ENCODE results near the gene NOL9. TPM values are rescaled to one million over a fixed set of nuclear protein-coding genes. Genes with fewer than 3 reads are reported as not detected.

Gene NOL9
- total RNA-seq, 2 experiments from 2014 or later: 52.3 to 54.1 TPM

GRCh38 chr1:6599141-6599975 lies 45.0 kb upstream of the NOL9 start:
- H3K4me3 Mint-ChIP-seq: peak overlapping the region; percentile 100
- no peaks in the 10 kb centered on the region for H3K27me3 Mint-ChIP-seq
- Histone ChIP-seq H3K9me3 (ENCODE audit: control insufficient read depth in 1 of 2, insufficient read depth in 1 of 2, low read length in 2 of 2) (no peaks in the 10 kb centered on the region), H3K27me3 (ENCODE audit: control insufficient read depth in 1 of 2, insufficient read depth in 2 of 2, low read length in 2 of 2) (no peaks in the 10 kb centered on the region), H3K4me3 (ENCODE audit: low read length) (peak overlapping the region; percentile 95), H3K4me1 (ENCODE audit: insufficient read depth, low read length) (peaks cover 74% of the 10 kb centered on the region), H3K36me3 (ENCODE audit: insufficient read depth, low read length) (peaks cover 45% of the 10 kb centered on the region), H3K27ac (ENCODE audit: low read depth in 1 of 2, low read length in 2 of 2) (peak overlapping the region in 1 of 2 donors; percentile 56)
- CTCF ChIA-PET: interaction anchor here (1.1 to 5.3 kb wide), 4 partner anchors 17 to 102 kb away, joined by 3 to 22 read pairs (median 4); partner anchors contain the start of genes DNAJC11, NOL9, TAS1R1 and ZBTB48
- H3K9me3 Mint-ChIP-seq: no peaks in the 10 kb centered on the region
- TF ChIP-seq, protein P1, sequence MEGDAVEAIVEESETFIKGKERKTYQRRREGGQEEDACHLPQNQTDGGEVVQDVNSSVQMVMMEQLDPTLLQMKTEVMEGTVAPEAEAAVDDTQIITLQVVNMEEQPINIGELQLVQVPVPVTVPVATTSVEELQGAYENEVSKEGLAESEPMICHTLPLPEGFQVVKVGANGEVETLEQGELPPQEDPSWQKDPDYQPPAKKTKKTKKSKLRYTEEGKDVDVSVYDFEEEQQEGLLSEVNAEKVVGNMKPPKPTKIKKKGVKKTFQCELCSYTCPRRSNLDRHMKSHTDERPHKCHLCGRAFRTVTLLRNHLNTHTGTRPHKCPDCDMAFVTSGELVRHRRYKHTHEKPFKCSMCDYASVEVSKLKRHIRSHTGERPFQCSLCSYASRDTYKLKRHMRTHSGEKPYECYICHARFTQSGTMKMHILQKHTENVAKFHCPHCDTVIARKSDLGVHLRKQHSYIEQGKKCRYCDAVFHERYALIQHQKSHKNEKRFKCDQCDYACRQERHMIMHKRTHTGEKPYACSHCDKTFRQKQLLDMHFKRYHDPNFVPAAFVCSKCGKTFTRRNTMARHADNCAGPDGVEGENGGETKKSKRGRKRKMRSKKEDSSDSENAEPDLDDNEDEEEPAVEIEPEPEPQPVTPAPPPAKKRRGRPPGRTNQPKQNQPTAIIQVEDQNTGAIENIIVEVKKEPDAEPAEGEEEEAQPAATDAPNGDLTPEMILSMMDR (IDR thresholded peaks at IDR 0.05): no peak
- POLR2A ChIA-PET: interaction anchor here (0.7 to 6.3 kb wide), 12 partner anchors 8 to 102 kb away, joined by 3 to 139 read pairs (median 10); partner anchors contain the start of genes DNAJC11, NOL9, PHF13 and TAS1R1
- ATAC-seq (ENCODE audit: poor library complexity): peak; percentile 20
- DNase-seq: peak in 12 of 14 experiments; percentile 38 to 77 (median 51)
- H3K27ac Mint-ChIP-seq: peak overlapping the region; percentile 98
- peaks cover 59% of the 10 kb centered on the region for H3K4me1 Mint-ChIP-seq (ENCODE audit: low read depth)
- peaks cover 65% of the 10 kb centered on the region for H3K36me3 Mint-ChIP-seq (ENCODE audit: low read depth)
- intact Hi-C loops (cut with DNase I, micrococcal nuclease): no loop called here

GRCh38 chr1:6597777-6598131 lies 43.4 kb upstream of the NOL9 start:
- Mint-ChIP-seq H3K9me3 (no peaks in the 10 kb centered on the region), H3K27me3 (no peaks in the 10 kb centered on the region), H3K36me3 (ENCODE audit: low read depth) (peaks cover 65% of the 10 kb centered on the region), H3K27ac (no peak overlapping the region), H3K4me1 (ENCODE audit: low read depth) (peaks cover 51% of the 10 kb centered on the region), H3K4me3 (no peak overlapping the region)
- no peak overlapping the region for H3K27ac ChIP-seq (ENCODE audit: low read depth in 1 of 2, low read length in 2 of 2)
- H3K27me3 ChIP-seq (ENCODE audit: control insufficient read depth in 1 of 2, insufficient read depth in 2 of 2, low read length in 2 of 2): no peaks in the 10 kb centered on the region
- POLR2A ChIA-PET: interaction anchor here (1.1 to 2.0 kb wide), 5 partner anchors 8 to 137 kb away, joined by 3 to 11 read pairs (median 6); partner anchors contain the start of genes NOL9 and ZBTB48
- H3K9me3 ChIP-seq (ENCODE audit: control insufficient read depth in 1 of 2, insufficient read depth in 1 of 2, low read length in 2 of 2): no peaks in the 10 kb centered on the region
- TF ChIP-seq, protein P1 (IDR thresholded peaks at IDR 0.05): no peak
- CTCF ChIA-PET: no interaction called here
- DNase-seq: no peak
- H3K36me3 ChIP-seq (ENCODE audit: insufficient read depth, low read length): peaks cover 60% of the 10 kb centered on the region
- H3K4me1 ChIP-seq (ENCODE audit: insufficient read depth, low read length): peaks cover 69% of the 10 kb centered on the region
- ATAC-seq (ENCODE audit: poor library complexity): no peak
- H3K4me3 ChIP-seq (ENCODE audit: low read length): no peak overlapping the region
- intact Hi-C loops (cut with DNase I, micrococcal nuclease): no loop called here

GRCh38 chr1:6596886-6597776 lies 42.8 kb upstream of the NOL9 start:
- ChIA-PET CTCF (no interaction called here), POLR2A (interaction anchor here (1.1 to 2.0 kb wide), 5 partner anchors 8 to 136 kb away, joined by 3 to 11 read pairs (median 6); partner anchors contain the start of genes NOL9 and ZBTB48)
- Histone ChIP-seq H3K4me1 (ENCODE audit: insufficient read depth, low read length) (peaks cover 76% of the 10 kb centered on the region), H3K27ac (ENCODE audit: low read depth in 1 of 2, low read length in 2 of 2) (no peak overlapping the region), H3K9me3 (ENCODE audit: control insufficient read depth in 1 of 2, insufficient read depth in 1 of 2, low read length in 2 of 2) (no peaks in the 10 kb centered on the region), H3K36me3 (ENCODE audit: insufficient read depth, low read length) (peaks cover 66% of the 10 kb centered on the region), H3K4me3 (ENCODE audit: low read length) (no peak overlapping the region), H3K27me3 (ENCODE audit: control insufficient read depth in 1 of 2, insufficient read depth in 2 of 2, low read length in 2 of 2) (no peaks in the 10 kb centered on the region)
- TF ChIP-seq, protein P1 (IDR thresholded peaks at IDR 0.05): no peak
- Mint-ChIP-seq H3K4me3 (peak overlapping the region; percentile 56), H3K9me3 (no peaks in the 10 kb centered on the region), H3K36me3 (ENCODE audit: low read depth) (peaks cover 65% of the 10 kb centered on the region), H3K27me3 (no peaks in the 10 kb centered on the region), H3K27ac (peak overlapping the region; percentile 56), H3K4me1 (ENCODE audit: low read depth) (peaks cover 52% of the 10 kb centered on the region)
- DNase-seq: peak in 1 of 14 experiments; percentile 9
- intact Hi-C loops (cut with DNase I, micrococcal nuclease): no loop called here
- ATAC-seq (ENCODE audit: poor library complexity): no peak
